ENCODE measurements around the gene ENPEP.

GRCh38 chr4:110477836-110478235 is 1.9 kb downstream of the ENPEP start:
- no peak for TF ChIP-seq CTCF (IDR thresholded peaks at IDR 0.05)
- TF ChIP-seq POLR2A (IDR thresholded peaks at IDR 0.05): no peak

Measured in heart left ventricle (tissue), 13 donors.